ENCODE results near the gene TUBB6.

DNA sequence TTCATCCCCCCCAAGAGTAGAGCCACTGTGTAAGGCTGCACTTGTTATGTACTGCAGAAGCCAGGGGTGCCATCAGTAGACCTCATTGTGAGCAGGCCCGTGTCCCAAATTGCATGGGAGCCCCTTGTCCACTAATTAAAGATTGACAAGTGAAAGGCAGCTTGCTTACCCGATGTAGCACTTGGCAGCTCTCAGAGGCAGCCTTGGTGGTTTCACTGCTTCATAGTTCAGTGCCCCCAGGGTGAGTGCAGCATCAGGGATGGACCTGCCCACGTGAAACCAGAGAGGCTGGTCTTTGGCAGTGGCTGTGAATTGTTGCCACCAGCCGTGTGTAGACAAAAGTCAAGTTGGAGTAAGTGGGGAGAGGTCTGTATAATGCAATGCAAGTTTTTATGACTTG is 13.3 kb downstream of the TUBB6 start:
- TF ChIP-seq EZH2 (IDR thresholded peaks at IDR 0.05; ENCODE audit: borderline replicate concordance, insufficient read depth, low read depth, low read length, poor library complexity, severe bottlenecking), result no peak
- TF ChIP-seq, protein P1, sequence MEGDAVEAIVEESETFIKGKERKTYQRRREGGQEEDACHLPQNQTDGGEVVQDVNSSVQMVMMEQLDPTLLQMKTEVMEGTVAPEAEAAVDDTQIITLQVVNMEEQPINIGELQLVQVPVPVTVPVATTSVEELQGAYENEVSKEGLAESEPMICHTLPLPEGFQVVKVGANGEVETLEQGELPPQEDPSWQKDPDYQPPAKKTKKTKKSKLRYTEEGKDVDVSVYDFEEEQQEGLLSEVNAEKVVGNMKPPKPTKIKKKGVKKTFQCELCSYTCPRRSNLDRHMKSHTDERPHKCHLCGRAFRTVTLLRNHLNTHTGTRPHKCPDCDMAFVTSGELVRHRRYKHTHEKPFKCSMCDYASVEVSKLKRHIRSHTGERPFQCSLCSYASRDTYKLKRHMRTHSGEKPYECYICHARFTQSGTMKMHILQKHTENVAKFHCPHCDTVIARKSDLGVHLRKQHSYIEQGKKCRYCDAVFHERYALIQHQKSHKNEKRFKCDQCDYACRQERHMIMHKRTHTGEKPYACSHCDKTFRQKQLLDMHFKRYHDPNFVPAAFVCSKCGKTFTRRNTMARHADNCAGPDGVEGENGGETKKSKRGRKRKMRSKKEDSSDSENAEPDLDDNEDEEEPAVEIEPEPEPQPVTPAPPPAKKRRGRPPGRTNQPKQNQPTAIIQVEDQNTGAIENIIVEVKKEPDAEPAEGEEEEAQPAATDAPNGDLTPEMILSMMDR (IDR thresholded peaks at IDR 0.05), result no peak
